Hepatocyte (in vitro differentiated cells): ENCODE measurements around the gene SELENOF.

Source experiments
- EZH2 ChIP-seq: fragments of 200-600 bp; sonication (generic); IDR thresholded peaks from 2 replicates; pipeline ENCODE4 v1.6.1; 2016; ENCODE audit warnings: antibody characterized with exemption, mild to moderate bottlenecking, borderline replicate concordance
- TF ChIP-seq, protein P1 (sequence below): fragments of 200-600 bp; sonication (generic); IDR thresholded peaks from 2 replicates; pipeline ENCODE4 v1.5.1; 2016; ENCODE audit warnings: antibody characterized with exemption, mild to moderate bottlenecking; ENCODE audit not compliant: poor library complexity

GRCh38 chr1:86866665-86867064 lies 47.3 kb downstream of the SELENOF start:
- TF ChIP-seq, protein P1, sequence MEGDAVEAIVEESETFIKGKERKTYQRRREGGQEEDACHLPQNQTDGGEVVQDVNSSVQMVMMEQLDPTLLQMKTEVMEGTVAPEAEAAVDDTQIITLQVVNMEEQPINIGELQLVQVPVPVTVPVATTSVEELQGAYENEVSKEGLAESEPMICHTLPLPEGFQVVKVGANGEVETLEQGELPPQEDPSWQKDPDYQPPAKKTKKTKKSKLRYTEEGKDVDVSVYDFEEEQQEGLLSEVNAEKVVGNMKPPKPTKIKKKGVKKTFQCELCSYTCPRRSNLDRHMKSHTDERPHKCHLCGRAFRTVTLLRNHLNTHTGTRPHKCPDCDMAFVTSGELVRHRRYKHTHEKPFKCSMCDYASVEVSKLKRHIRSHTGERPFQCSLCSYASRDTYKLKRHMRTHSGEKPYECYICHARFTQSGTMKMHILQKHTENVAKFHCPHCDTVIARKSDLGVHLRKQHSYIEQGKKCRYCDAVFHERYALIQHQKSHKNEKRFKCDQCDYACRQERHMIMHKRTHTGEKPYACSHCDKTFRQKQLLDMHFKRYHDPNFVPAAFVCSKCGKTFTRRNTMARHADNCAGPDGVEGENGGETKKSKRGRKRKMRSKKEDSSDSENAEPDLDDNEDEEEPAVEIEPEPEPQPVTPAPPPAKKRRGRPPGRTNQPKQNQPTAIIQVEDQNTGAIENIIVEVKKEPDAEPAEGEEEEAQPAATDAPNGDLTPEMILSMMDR, result no peak
- TF ChIP-seq EZH2, result no peak
